Lung (tissue), 12 donors: ENCODE measurements around the gene CUL3. TPM values are rescaled to one million over a fixed set of nuclear protein-coding genes. Genes with fewer than 3 reads are reported as not detected.

Experiments used
- ATAC-seq: fragments of 200-7000 bp; cut with Tn5 transposase; one replicate; pipeline ENCODE4 v1.9.1; 2020; ENCODE audit warnings: moderate number of reproducible peaks; ENCODE audit not compliant: insufficient read depth, low FRiP score
- DNase-seq, 3 donors: peaks; one replicate each; pipeline ENCODE4 v3.0.0-alpha.2; 2013 to 2017
- H3K27ac ChIP-seq, 2 donors: one replicate each; pipeline ENCODE4 v1.5.1; 2013; ENCODE audit warnings: mild to moderate bottlenecking in 2 of 2, moderate library complexity in 2 of 2, control low read depth in 1 of 2, inconsistent platforms in 1 of 2, low read depth in 1 of 2, low read length in 1 of 2
- H3K27me3 ChIP-seq, 3 donors: one replicate each; pipeline ENCODE4 v1.5.1; 2013; ENCODE audit warnings: low read length in 2 of 3; ENCODE audit not compliant: control insufficient read depth in 3 of 3, insufficient read depth in 3 of 3
- H3K36me3 ChIP-seq, 4 donors: one replicate each; pipeline ENCODE4 v1.5.1; 2013; ENCODE audit warnings: low read length in 4 of 4, mild to moderate bottlenecking in 1 of 4, moderate library complexity in 1 of 4; ENCODE audit not compliant: control insufficient read depth in 4 of 4, insufficient read depth in 4 of 4
- H3K4me1 ChIP-seq, 5 donors: one replicate each; pipeline ENCODE4 v1.5.1; 2013; ENCODE audit warnings: low read length in 5 of 5, mild to moderate bottlenecking in 2 of 5, moderate library complexity in 1 of 5; ENCODE audit not compliant: control insufficient read depth in 5 of 5, insufficient read depth in 5 of 5
- H3K4me3 ChIP-seq: one replicate; pipeline ENCODE4 v1.5.1; 2013; ENCODE audit warnings: mild to moderate bottlenecking, control low read depth, moderate library complexity
- H3K9ac ChIP-seq, 2 donors: one replicate each; pipeline ENCODE4 v1.5.1; 2013; ENCODE audit warnings: low read length in 2 of 2, control low read depth in 1 of 2; ENCODE audit not compliant: insufficient read depth in 1 of 2
- H3K9me3 ChIP-seq, 4 donors: one replicate each; pipeline ENCODE4 v1.5.1; 2013; ENCODE audit warnings: low read length in 3 of 4, mild to moderate bottlenecking in 1 of 4, moderate library complexity in 1 of 4; ENCODE audit not compliant: control insufficient read depth in 4 of 4, insufficient read depth in 3 of 4
- CTCF ChIP-seq: IDR thresholded peaks from 2 replicates; pipeline ENCODE4 v1.5.1; 2012; ENCODE audit warnings: mild to moderate bottlenecking; ENCODE audit errors: control extremely low read depth, extremely low read depth
- WGBS, 2 donors: extraction: QIAGEN DNeasy Blood & Tissue Kit; methylation state at CpG; one replicate each; pipeline ENCODE4 v1.1.7; 2013; 5-methylcytosine and 5-hydroxymethylcytosine counted together
- polyA plus RNA-seq, 2 donors: library from polyadenylated mRNA; stranded (reverse); fragments of 200-250 nt; gene quantifications; one replicate each; pipeline ENCODE4 v1.2.1, GENCODE V29; 2013
- total RNA-seq, 2 donors: library from RNA; depleted of rRNA in 1 of 2; stranded (reverse); fragments of >200 nt in 1 of 2; gene quantifications; one replicate each; pipeline ENCODE4 v1.2.1, GENCODE V29; 2014 to 2021
- donor health status: control.
- donor health status: control.
- donor health status: Bipolar disorder and iron deficiency.
- donor health status: healthy.
- donor health status: DM: yes; HTN: yes; CAD: no.

The CUL3 gene
- total and polyA plus RNA-seq, 4 donors: 45.5 to 120 (median 64.6) TPM

GRCh38 chr2:224466304-224466895, 118.8 kb downstream of the CUL3 start:
- ATAC-seq (no peak), DNase-seq (no peak)
- Histone ChIP-seq H3K4me1 (no peaks in the 10 kb centered on the region), H3K9ac (no peak overlapping the region), H3K9me3 (no peaks in the 10 kb centered on the region), H3K27me3 (no peaks in the 10 kb centered on the region), H3K36me3 (no peaks in the 10 kb centered on the region), H3K27ac (no peak overlapping the region), H3K4me3 (no peak overlapping the region)
- no peak for TF ChIP-seq CTCF
- WGBS, 2 donors: 64 to 80% methylated on average over 3 of the region's 3 CpGs

DNA sequence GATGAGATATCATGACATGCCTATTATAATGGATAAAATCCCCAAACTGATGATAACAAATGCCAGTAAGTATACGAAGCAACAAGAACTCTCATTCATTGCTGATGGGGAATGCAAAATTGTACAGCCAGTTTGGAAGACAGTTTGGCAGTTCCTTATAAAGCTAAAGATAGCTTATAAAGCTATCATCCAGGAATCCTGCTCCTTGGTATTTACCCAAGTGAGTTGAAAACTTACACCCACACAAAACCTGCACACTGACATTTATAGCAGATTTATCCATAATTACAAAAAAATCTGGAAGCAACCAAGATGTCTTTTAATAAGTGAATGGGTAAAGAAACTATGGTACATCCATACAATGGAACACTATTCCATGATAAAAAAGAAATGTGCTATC, 123.8 kb downstream of the CUL3 start:
- WGBS, 2 donors: 84 to 90% methylated on average over 1 of the region's 1 CpG
- no peaks in the 10 kb centered on the region for H3K36me3 ChIP-seq
- H3K9me3 ChIP-seq: no peaks in the 10 kb centered on the region
- H3K27me3 ChIP-seq: no peaks in the 10 kb centered on the region
- no peak overlapping the region for H3K27ac ChIP-seq
- ATAC-seq (no peak), DNase-seq (no peak)
- H3K4me1 ChIP-seq: no peaks in the 10 kb centered on the region
- TF ChIP-seq CTCF: no peak
- H3K9ac ChIP-seq: no peak overlapping the region
- no peak overlapping the region for H3K4me3 ChIP-seq

DNA sequence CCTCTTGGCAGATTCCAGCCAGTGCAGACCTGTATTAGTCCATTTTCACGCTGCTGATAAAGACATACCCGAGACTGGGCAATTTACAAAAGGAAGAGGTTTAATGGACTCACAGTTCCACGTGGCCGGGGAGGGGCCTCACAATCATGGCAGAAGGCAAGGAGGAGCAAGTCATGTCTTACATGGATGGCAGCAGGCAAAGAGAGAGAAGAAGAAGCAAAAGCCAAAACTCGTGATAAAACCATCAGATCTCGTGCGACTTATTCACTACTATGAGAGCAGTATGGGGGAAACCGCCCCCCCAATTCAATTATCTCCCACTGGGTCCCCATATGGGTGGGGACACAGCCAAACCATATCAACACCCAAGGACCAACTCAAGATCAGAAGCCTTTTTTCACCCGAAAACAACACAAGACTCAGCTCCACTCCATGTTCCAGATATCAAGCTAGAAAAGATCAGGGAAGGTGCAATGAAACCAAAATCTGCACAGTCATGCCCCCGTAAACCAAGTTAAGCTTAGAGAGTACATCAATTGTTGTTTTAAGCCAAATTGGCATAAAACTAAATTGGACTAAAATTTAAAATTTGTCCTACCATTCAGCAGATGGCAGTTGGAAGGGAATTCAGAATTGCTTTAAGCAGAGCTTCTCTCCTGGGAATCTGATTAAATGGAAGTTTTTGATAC, 127.6 kb downstream of the CUL3 start:
- Histone ChIP-seq H3K4me1 (no peaks in the 10 kb centered on the region), H3K9ac (no peak overlapping the region), H3K36me3 (no peaks in the 10 kb centered on the region), H3K9me3 (no peaks in the 10 kb centered on the region), H3K27ac (no peak overlapping the region), H3K4me3 (no peak overlapping the region), H3K27me3 (no peaks in the 10 kb centered on the region)
- ATAC-seq: no peak
- DNase-seq: no peak
- 90 to 95% methylated on average over 10 of the region's 10 CpGs for WGBS, 2 donors
- TF ChIP-seq CTCF: no peak
